Hepatocyte (in vitro differentiated cells): Measurements from ENCODE around the gene AMHR2. TPM values are rescaled to one million over a fixed set of nuclear protein-coding genes. Genes with fewer than 3 reads are reported as not detected.
A peak's percentile ranks its signal among the peaks of the same experiment; 100 is the strongest.

ENCODE experiments used
- DNase-seq: peaks from one replicate; pipeline ENCODE4 v3.0.0-alpha.2; 2016; ENCODE audit warnings: low spot score
- H2AFZ ChIP-seq: fragments of 200-600 bp; sonication (generic); 2 replicates; pipeline ENCODE4 v1.6.0; 2016; ENCODE audit warnings: antibody characterized with exemption, mild to moderate bottlenecking
- H3K27ac ChIP-seq: fragments of 200-600 bp; sonication (generic); 2 replicates; pipeline ENCODE4 v1.5.1; 2016; ENCODE audit warnings: mild to moderate bottlenecking
- H3K27me3 ChIP-seq: fragments of 200-600 bp; sonication (generic); 2 replicates; pipeline ENCODE4 v1.6.1; 2016
- H3K36me3 ChIP-seq: fragments of 200-600 bp; sonication (generic); replicated peaks from 2 replicates; pipeline ENCODE4 v1.5.1; 2016; ENCODE audit warnings: low read depth; ENCODE audit not compliant: insufficient read depth
- H3K4me1 ChIP-seq: fragments of 200-600 bp; sonication (generic); 2 replicates; pipeline ENCODE4 v1.5.1; 2016; ENCODE audit warnings: mild to moderate bottlenecking, moderate library complexity; ENCODE audit not compliant: insufficient read depth
- H3K4me2 ChIP-seq: fragments of 200-600 bp; sonication (generic); 2 replicates; pipeline ENCODE4 v1.6.0; 2016
- H3K4me3 ChIP-seq: fragments of 200-600 bp; sonication (generic); 2 replicates; pipeline ENCODE4 v1.5.1; 2016; ENCODE audit warnings: mild to moderate bottlenecking
- H3K79me2 ChIP-seq: fragments of 200-600 bp; sonication (generic); 2 replicates; pipeline ENCODE4 v1.6.0; 2017; ENCODE audit warnings: mild to moderate bottlenecking
- H3K9me2 ChIP-seq: fragments of 200-600 bp; sonication (generic); replicated peaks from 2 replicates; pipeline ENCODE4 v1.6.0; 2017; ENCODE audit warnings: mild to moderate bottlenecking; ENCODE audit not compliant: insufficient read depth
- H3K9me3 ChIP-seq: fragments of 200-600 bp; sonication (generic); 2 replicates; pipeline ENCODE4 v1.5.1; 2016; ENCODE audit warnings: low read depth, mild to moderate bottlenecking
- H4K20me1 ChIP-seq: fragments of 200-600 bp; sonication (generic); 2 replicates; pipeline ENCODE4 v1.6.0; 2016; ENCODE audit warnings: mild to moderate bottlenecking; ENCODE audit not compliant: insufficient read depth, poor library complexity, severe bottlenecking
- CTCF ChIP-seq: fragments of 200-600 bp; sonication (generic); IDR thresholded peaks from 2 replicates; pipeline ENCODE4 v1.5.1; 2016; ENCODE audit warnings: antibody characterized with exemption, mild to moderate bottlenecking; ENCODE audit not compliant: poor library complexity
- EZH2 ChIP-seq: fragments of 200-600 bp; sonication (generic); IDR thresholded peaks from 2 replicates; pipeline ENCODE4 v1.6.1; 2016; ENCODE audit warnings: antibody characterized with exemption, mild to moderate bottlenecking, borderline replicate concordance
- EZH2phosphoT487 ChIP-seq: fragments of 200-600 bp; sonication (generic); IDR thresholded peaks from one replicate; pipeline ENCODE4 v1.6.1; 2018; ENCODE audit warnings: antibody characterized with exemption, mild to moderate bottlenecking, low read depth, moderate library complexity; ENCODE audit not compliant: unreplicated experiment, severe bottlenecking
- WGBS: methylation state at CpG from one replicate; pipeline ENCODE4 v1.1.6; 2016; ENCODE audit warnings: low lambda C conversion rate; ENCODE audit errors: missing lambda C conversion rate; 5-methylcytosine and 5-hydroxymethylcytosine counted together
- polyA plus RNA-seq: library from polyadenylated mRNA; unstranded; fragments of >200 nt; fragmentation: Nextera tagmentation; extraction: Ambion mirVana; gene quantifications from 2 replicates; pipeline ENCODE4 v1.2.1, GENCODE V29; 2016
- total RNA-seq: library from RNA; depleted of rRNA; stranded (reverse); fragments of >200 nt; gene quantifications from 2 replicates; pipeline ENCODE4 v1.2.3, GENCODE V29; 2014

AMHR2 gene
- total and polyA plus RNA-seq, 2 experiments from 2014 or later: 6.4 to 16.9 TPM

GRCh38 chr12:53451661-53452158, 28.1 kb downstream of the AMHR2 start, which contains the start of gene PCBP2:
Gene PCBP2 (plus strand): TSS chr12:53452102. CDS start chr12:53454801, 2,699 bp downstream.
- 1% methylated on average over 17 of the region's 32 CpGs for WGBS
- DNase-seq: peak; percentile 99
- H3K27me3 ChIP-seq: no peaks in the 10 kb centered on the region
- H3K36me3 ChIP-seq: no peaks in the 10 kb centered on the region
- peaks cover 11% of the 10 kb centered on the region for H3K4me1 ChIP-seq
- H3K27ac ChIP-seq: peak within 1 kb of the TSS; percentile 98
- peak within 1 kb of the TSS; percentile 43 for H2AFZ ChIP-seq
- peaks cover 48% of the 10 kb centered on the region for H3K79me2 ChIP-seq
- no peaks in the 10 kb centered on the region for H3K9me2 ChIP-seq
- H3K4me2 ChIP-seq: peak within 1 kb of the TSS; percentile 78
- peak within 1 kb of the TSS; percentile 87 for H3K4me3 ChIP-seq
- H3K9me3 ChIP-seq: no peaks in the 10 kb centered on the region
- no peak for TF ChIP-seq EZH2
- TF ChIP-seq CTCF: peak; percentile 85
- TF ChIP-seq EZH2phosphoT487: no peak
- H4K20me1 ChIP-seq: peaks cover 41% of the 10 kb centered on the region

- peaks cover 48% of the 10 kb centered on the region for H4K20me1 ChIP-seq
- WGBS: 2% methylated on average over 27 of the region's 82 CpGs
- no peaks in the 10 kb centered on the region for H3K36me3 ChIP-seq
- H3K9me2 ChIP-seq: no peaks in the 10 kb centered on the region
- peak overlapping the region; percentile 78 for H3K4me2 ChIP-seq
- H2AFZ ChIP-seq: no peak overlapping the region
- peak overlapping the region; percentile 98 for H3K27ac ChIP-seq
- H3K9me3 ChIP-seq: no peaks in the 10 kb centered on the region
- H3K4me1 ChIP-seq: peaks cover 11% of the 10 kb centered on the region
- TF ChIP-seq CTCF (peak; percentile 53), EZH2 (no peak)
- H3K4me3 ChIP-seq: peak overlapping the region; percentile 87
- H3K27me3 ChIP-seq: no peaks in the 10 kb centered on the region
- peaks cover 51% of the 10 kb centered on the region for H3K79me2 ChIP-seq
- DNase-seq: peak; percentile 93
Observed at GRCh38 chr12:53452159-53453077, 28.8 kb downstream of the AMHR2 start.

GRCh38 chr12:53453953-53454640, 30.4 kb downstream of the AMHR2 start:
- no peak for TF ChIP-seq CTCF
- no peak for TF ChIP-seq EZH2
- TF ChIP-seq EZH2phosphoT487: no peak
- Histone ChIP-seq H3K79me2 (peaks cover 68% of the 10 kb centered on the region), H3K9me2 (no peaks in the 10 kb centered on the region), H2AFZ (no peak overlapping the region), H3K4me3 (peak overlapping the region; percentile 87), H3K4me2 (peak overlapping the region; percentile 78), H3K27me3 (no peaks in the 10 kb centered on the region), H3K9me3 (no peaks in the 10 kb centered on the region), H4K20me1 (peaks cover 63% of the 10 kb centered on the region), H3K36me3 (no peaks in the 10 kb centered on the region), H3K27ac (no peak overlapping the region), H3K4me1 (peaks cover 11% of the 10 kb centered on the region)
- 31% methylated on average over 6 of the region's 6 CpGs for WGBS
- no peak for DNase-seq
